Upper lobe of left lung (tissue), 4 donors: ENCODE measurements around the gene LEPROT.

Experiments used
- EP300 ChIP-seq, 4 donors: sonication (generic); formaldehyde crosslinking; IDR thresholded peaks; one replicate each; pipeline ENCODE4 v1.5.1; 2017; ENCODE audit warnings: antibody characterized with exemption in 4 of 4, control low read depth in 2 of 4
- TF ChIP-seq, protein P1 (sequence below), 6 experiments: fragments of 450-650 bp in 4 of 6; fragments of 200-600 bp in 2 of 6; sonication (generic) in 2 of 6; IDR thresholded peaks; one replicate each; pipeline ENCODE4 v1.5.1; 2016 to 2019; ENCODE audit warnings: antibody characterized with exemption in 6 of 6

DNA sequence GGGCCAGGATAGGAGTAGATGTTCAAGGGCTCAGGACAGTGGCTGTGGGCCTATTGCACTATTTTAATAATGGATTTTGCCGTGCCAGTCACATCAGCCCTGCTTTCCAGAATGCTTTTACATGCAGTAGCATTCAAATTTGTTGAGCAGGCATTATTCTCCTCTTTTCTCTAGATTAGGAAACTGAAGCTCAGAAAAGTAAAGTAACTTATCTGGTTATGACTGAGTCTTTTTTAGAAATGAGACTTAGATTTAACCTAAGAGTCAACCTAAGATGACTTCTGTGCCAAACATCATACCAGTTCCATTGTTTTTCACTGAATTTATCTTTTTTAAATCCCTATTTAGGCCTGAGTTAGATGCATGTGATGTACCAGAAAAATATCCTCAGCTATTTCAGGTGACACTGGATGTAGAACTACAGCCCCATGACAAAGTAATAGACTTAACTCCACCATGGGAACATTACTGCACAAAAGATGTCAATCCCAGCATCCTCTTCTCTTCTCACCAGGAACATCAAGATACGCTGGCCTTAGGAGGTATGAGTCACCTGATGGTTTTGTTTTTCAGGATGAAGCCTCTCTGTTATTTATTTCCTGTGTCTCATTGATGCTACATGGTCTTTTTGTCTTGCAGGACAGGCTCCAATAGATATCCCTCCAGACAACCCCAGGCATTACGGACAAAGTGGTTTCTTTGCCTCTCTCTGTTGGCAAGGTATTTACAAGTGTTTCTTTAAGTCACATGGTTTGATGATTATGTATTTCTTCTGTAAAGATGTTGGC lies 31.4 kb upstream of the LEPROT start:
- TF ChIP-seq, protein P1, sequence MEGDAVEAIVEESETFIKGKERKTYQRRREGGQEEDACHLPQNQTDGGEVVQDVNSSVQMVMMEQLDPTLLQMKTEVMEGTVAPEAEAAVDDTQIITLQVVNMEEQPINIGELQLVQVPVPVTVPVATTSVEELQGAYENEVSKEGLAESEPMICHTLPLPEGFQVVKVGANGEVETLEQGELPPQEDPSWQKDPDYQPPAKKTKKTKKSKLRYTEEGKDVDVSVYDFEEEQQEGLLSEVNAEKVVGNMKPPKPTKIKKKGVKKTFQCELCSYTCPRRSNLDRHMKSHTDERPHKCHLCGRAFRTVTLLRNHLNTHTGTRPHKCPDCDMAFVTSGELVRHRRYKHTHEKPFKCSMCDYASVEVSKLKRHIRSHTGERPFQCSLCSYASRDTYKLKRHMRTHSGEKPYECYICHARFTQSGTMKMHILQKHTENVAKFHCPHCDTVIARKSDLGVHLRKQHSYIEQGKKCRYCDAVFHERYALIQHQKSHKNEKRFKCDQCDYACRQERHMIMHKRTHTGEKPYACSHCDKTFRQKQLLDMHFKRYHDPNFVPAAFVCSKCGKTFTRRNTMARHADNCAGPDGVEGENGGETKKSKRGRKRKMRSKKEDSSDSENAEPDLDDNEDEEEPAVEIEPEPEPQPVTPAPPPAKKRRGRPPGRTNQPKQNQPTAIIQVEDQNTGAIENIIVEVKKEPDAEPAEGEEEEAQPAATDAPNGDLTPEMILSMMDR (IDR thresholded peaks at IDR 0.05), result no peak
- no peak for TF ChIP-seq EP300 (IDR thresholded peaks at IDR 0.05)
